GM18858 (cell line): ENCODE measurements around the gene PPIE.
"Not testable (repeated sequence)": the region's sequence is repeated elsewhere in the genome, so short reads cannot be mapped to it uniquely, and the experiment has no call there.

Experiments
- ATAC-seq: cut with Tn5 transposase; IDR thresholded peaks from one replicate; pipeline ENCODE4 v1.9.1; 2021; ENCODE audit not compliant: unreplicated experiment

Gene PPIE

DNA sequence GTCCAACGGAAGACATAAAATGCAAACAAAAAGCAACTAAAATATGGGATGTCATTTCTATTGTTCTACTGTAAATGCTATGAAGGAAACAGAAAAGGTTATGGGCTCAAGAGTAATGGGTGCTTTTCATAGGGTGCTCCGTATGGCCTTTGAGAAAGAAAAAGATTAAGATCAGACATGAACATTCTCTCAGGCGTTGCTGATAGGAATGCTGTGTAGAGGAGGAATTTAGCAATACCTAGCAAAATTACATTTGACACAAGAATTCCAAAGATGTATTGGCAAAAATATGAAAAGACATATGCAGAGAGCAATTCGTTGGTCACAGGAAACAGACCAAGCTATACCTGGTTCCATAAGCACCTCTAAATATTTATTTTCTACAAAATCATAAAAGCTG, 38.2 kb downstream of the PPIE start:
- ATAC-seq: no peak

DNA sequence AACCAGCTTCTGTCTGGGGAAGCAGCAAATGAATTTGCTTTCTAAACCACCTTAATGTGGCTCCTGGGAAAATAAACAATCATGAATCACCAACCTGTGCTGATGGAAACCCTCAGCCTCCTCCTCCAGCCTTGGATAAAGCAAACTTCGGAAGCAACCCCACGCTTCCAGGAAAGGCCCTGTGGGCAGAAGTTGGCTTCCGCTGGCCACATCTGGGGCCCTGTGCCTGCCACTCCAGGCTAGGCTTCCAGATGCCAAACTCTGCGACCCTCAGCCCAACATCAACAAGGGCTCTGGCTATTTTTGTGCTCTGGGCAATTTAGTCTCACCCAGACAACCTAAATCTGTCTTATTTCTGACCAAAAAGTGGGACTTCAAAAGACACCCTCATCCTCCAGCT, 38.6 kb downstream of the PPIE start:
- no peak for ATAC-seq

DNA sequence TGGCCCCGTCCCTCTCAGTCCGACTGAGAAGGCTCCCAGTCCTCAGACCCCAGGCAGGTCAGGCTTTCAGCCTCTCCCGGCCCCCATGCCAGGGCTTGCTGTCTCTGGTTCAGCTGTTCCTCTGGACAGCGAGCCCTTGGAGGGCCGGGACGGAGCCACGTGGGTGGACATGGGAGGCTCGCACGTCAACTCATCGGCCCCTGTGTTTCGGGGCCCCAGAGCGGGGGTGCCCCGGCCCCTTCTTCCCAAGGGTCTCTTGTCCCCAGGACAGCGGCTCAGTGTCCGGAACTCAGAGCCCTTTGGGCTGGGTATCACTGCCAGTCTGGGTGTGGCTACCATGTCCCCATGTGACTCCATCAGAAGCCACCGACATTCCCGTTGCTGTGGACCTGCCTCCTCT, 39.2 kb downstream of the PPIE start:
- not testable (repeated sequence) for ATAC-seq

DNA sequence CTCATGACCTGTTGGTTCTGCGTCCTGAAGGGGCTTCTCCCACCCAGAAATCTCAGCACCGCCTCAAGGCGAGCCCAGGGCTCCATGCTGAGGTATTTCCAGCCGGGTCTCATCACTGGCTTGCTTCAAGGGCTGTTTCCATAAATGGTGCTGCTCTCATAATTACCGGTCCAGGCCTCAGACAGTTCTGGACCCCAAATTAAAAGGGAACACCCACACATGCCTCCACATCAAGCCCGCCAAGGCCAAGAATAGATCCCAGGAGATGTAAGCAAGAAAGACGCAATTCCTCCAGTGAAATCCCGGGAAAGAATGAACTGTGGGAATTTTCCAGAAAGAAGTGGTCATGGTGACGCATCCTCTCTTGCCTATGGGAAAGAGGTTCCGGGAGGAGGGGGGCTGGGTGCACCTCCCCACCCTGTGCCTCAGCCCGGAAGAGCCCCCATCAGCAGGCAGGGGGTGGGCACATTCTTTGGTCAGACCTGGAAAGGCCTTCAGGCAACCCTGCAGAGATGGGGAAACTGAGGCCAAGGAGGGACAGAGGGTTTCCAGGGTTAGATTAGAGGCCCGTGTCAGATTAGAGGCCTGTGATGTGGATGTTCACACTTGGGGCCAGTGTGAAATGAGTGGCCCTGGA, 39.9 kb downstream of the PPIE start:
- not testable (repeated sequence) for ATAC-seq

DNA sequence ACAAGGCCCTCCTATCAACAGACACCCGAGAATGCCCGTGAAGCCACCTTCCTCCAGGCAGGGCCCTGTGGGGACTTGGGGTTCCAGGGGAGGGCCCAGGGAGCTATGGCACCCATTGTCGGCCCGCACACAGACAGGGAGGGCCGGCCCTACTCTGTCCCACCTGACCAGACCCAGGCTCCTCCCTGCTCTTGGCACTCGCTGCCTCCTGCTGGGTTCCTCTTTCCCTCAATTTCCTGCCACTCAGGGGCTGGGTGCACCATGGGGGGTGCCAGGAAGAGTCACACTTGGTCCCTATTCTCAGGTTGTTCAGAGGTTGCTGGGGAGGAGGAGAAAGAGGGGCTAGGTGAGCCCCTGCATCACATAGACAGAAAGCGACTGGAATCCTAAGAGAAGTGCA, 40.5 kb downstream of the PPIE start:
- ATAC-seq: no peak

DNA sequence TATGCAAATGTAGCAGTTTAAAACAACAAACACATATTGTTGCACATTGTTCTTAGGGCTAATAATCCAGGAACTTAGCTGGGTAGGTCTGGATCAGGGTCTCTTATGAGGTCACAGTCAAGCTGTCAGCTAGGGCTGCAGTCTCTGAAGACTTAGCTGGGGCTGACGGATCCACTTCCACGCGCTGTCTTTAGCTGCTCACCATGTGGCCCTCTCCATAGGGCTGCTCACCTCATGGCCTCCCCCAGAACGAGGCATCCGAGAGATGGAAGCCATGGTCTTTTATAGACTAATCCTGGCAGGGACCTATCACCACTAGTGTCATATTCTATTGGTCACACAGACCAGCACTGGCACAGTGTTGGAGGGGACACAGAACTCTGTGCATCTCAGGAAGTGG, 41.1 kb downstream of the PPIE start:
- ATAC-seq: no peak

DNA sequence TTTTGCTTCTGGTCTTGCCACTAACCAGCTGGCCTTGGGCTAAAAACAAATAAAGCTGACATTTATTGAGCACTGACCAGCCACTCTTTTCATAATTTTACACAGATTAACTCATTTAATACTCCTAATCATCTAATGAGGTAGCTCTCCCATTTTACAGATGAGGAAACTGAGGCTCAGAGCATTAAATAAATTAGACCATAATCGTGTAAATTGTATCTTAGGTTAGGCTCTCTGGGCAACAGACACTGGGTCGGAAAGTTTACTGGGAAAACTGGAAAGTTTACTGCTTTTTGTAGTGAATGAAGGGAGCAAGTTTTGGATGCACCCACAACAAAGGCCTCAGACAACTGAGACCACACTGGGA, 42.6 kb downstream of the PPIE start:
- ATAC-seq: no peak

DNA sequence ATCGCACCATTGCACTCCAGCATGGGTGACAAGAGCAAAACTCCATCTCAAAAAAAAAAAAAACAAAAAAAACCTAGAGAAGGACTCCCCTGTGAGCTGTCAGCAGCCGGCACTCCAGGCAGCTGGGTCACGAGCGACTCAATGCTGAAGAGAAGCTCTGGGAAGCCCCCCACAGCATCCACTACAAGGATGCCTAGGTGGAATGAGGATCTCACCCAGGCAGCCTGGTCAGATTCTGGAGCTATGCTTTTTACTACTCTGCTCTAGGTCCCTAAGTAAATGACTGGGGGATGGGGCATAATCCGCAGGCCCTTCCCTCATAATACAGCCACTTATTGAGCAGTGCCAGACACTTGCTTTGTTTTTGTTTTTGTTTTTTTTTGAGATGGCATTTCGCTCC, 43.4 kb downstream of the PPIE start:
- ATAC-seq: no peak

DNA sequence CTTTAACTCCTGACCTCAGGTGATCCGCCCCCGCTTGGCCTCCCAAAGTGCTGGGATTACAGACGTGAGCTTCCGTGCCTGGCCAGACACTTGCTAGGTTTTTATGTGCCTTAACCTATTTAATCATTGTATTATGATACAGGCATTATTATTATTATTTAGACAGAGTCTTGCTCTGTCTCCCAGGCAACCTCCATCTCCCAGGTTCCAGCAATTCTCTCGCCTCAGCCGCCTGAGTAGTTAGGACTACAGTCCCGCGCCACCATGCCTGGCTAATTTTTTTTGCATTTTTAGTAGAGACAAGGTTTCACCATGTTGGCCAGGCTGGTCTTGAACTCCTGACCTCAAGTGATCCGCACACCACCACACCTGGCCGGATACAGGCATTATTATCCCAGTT, 44.0 kb downstream of the PPIE start:
- not testable (repeated sequence) for ATAC-seq

DNA sequence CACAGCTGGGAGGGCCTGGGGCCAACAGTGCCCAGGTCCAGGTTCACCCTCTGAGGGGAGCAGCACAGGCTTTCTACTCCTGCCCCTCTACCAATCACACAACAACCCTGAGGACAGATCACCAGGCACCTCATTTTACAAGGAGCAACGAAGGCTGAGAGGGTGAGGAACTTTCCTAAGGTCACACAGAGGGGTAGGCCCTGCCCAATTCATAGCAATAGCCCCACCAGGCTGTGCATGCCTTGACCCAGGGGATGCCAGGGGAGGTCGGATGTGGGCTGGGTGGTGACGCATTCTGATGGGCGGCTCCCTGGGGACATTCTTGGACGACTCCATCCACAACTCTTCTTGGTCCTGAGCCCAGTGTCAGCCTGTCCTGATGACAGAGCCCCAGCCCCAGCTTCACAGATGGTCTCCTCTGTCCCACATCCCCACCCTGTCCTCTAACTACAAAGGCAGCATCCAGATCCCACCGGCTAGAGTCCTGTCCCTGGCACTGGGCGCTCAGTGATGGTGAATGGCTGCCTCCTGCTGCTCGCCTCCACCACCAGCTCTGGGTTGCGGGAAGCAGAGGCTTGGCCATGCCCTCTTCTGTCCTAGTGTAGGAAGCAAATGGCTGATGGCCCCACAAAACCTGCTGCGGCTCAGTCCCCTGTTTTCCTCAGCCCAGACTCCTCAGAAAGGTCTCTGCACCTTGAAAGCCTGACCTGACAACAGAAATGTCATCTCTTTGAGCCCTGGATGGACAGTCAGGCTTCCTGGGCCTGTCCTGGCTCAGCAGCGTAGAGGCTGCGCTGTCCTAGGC, 47.8 kb downstream of the PPIE start:
- ATAC-seq: not testable (repeated sequence)

DNA sequence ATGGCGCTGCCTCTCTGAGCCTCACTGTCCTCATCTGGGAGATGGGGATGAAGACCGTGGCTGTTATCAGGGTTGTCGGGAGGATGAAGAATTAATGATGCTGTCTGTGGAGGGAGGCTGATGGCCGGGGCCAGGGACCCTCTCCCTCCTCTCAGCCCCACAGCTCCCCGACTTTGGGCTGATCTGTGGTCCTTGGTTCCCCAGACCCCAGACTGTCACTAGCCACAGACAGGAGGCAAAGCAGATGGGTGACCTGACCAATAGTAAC, 48.4 kb downstream of the PPIE start:
- not testable (repeated sequence) for ATAC-seq

DNA sequence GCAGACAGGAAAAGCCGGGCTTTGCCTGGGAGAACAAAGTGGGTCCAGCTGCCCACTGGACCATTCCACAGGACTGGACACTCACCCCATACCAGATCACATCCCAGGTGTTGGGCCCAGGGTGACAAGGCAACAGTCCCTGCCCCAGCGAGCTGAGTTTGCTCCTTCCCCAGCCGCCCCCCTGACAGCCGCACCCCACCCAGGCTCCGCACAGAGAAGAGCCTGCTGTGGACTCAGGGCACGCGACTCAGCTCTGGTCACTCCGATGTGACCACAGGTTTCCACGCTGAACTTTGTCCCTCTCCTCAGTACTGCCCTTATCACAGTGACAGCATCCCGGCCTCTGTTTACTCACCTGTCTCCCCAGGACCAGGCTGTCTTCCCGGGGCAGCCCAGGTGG, 48.8 kb downstream of the PPIE start:
- ATAC-seq: no peak

DNA sequence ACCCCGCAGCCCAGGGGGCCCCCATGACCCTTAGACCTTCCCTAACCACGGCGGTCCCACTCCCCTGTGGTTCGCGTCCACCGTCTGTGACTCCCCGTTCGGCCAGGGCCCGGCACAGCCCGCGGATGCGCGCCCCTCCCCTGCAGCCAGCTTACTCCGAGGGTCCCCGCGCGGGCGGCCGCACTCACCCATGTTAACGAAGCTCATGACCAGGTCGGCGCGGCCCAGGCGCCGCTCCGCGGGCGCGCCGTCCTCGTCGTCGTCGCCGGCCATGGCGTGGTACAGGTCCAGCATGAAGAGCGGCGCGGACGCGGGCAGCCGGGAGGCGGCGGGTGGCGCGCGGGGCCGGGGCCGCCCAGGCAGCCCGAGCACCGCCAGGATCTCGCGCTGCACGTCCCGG, 49.3 kb downstream of the PPIE start:
- not testable (repeated sequence) for ATAC-seq

DNA sequence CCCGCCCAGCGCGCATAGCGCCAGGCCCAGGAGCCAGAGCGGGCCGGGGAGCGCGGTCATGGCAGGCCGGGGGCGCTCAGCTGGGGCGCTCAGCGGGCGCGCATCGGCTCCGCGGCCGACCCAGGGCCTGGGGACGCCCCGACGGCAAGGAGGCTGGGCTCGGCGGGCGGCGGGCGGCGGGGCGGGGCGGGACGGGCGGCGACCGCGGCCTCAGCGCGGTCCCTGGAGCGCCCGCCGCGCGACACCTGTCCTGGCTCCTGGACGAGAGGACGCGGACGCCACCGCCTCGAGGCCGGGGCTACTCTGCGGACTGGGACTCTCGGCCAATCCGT, 49.7 kb downstream of the PPIE start:
- no peak for ATAC-seq

DNA sequence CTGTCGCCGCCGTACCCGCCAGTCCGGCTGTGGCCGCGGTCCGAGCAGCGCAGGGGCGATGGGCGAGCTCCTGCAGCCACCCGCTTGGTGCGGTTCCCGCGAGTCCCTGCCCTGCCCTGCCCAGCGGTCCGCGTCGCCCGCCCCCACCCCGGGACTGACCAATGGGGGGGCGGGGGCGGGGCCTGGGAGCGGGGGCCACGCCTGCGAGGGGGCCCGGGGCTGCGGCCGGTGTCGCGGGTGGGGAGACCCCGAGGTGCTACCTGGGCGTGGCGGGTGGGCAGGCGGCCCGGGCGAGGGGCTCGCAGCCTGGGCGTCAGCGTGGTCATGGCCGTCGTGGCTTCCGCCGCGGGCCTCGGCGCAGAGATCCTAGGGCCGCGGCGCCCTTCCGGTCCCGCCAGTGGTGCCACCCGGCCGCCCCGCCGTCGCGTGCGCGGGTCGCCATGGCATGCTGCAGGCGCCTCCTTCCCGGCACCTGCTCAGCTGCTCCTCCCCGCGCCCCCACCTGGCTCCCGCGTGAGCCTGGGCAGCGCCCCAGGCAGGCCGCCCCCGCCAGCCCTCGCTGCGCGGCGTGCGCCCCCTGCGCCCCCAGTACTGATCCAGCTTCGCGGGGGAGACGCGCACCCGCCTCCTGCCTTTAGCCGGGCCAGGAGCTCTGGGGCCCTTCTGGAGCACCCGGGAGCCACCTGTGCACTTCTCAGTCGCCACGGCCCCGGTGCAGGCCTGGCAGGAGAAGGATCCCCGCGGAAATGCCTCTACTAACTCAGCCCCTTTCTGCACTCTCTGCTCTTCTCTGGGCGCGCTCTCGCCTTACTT, 50.3 kb downstream of the PPIE start, which contains the start of gene BMP8B:
TSS of gene BMP8B (minus strand) at position 108 of the 813 bp plus-strand sequence. CDS start 380 bp downstream, outside the sequence.
- ATAC-seq: no peak

DNA sequence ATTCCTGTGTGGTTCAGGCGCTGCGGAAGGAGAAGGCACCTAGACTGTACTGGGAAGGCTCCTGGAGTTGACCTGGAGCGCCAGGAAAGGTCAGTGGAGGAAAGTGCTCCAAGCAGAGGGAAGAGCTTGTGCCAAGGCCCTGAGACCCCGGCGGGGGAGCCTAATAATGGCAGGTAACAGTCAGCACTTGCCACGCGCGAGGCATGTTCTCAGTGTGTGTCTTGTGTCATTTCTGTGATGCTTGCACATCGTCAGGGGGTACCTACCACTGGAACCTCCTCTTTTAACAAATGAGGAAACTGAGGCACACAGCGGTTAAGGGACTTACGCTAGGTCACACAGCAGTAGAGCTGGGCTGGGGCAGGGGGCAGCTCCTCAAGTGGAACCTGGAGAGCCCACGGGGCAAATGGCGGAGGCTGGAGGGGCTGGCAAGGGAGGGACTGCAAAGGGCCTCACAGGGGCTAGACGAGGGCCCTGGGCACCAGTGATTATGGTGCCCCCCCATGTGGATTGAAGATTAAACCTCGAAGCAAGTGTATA, 51.0 kb downstream of the PPIE start:
- ATAC-seq: no peak

DNA sequence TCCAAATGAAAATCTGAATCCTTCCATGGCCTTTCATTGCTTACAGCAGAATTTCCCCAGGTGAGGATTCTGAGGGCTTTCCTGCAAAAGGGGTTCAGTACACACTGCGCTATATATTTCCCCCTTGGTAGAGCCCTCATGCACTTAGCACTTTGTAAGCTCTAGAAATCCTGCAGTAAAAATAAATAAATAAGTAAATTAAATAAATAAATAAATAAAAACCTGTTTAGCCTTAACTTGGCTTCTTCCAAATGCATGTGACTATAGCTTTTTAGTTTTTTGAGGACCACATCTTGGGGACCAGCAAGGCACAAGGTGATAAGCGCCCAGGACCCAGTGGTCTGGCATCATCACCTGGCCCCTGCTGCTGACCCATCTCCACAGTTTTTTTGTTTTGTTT, 53.2 kb downstream of the PPIE start:
- no peak for ATAC-seq

DNA sequence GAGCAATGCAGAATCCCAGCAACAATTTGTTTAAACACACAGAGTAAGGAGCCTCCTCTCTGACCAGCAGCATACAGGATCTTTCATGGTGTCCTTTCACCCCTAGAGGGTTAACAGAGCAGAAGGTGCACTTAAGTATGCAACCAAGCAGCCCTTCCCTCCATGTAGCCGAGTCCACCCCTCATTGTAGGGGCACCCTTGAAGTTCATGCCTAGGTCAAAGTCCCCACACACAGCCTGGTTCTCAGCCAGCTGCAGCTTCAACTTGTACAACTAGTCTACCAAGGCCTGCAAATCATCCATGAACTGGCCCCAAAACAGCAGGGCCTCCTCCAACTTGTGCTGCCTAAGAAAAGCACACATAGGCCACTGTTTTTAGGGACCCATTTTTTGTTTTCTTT, 57.0 kb downstream of the PPIE start:
- no peak for ATAC-seq

DNA sequence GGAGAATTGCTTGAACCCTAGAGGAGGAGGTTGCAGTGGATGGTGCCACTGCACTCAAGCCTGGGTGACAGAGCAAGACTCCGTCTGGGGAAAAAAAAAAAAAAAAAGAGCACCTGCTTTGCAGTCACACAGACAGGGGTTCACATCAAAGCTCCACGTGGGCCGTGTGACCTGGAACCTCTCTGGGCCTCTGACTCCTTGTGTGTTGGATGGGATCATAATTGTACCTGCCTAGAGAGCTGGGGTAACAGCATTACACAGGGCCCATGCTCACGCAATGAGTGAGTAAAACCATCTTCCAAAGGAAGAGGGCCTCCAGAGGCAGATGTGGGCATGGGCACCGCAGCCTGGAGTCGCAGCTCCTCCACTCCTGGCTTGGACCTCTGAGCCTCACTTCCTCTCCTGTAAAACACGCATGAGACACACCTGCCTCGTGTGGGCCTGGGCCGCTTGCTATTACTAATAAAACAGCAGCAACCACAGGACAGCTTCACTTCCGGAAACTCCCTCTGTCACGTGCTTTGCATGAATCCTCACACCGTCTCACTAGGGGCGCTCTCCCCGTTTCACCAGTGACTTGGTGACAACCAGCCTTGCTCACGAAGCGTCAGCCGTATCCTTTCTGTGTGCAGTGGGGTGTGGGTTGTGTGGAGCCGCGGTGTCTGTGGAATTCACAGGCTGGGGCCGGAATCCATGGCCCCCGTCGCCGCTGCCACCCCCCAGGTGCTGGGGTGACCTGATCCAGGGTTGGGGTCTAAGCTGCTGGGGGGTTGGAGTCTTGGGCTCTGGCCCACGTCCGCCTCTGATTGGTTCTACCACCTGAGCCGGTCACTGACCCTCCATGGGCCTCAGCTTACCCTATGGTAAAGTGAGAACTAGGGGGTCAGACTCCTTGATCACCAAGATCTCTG, 60.4 kb downstream of the PPIE start:
- ATAC-seq: peak; percentile 85

DNA sequence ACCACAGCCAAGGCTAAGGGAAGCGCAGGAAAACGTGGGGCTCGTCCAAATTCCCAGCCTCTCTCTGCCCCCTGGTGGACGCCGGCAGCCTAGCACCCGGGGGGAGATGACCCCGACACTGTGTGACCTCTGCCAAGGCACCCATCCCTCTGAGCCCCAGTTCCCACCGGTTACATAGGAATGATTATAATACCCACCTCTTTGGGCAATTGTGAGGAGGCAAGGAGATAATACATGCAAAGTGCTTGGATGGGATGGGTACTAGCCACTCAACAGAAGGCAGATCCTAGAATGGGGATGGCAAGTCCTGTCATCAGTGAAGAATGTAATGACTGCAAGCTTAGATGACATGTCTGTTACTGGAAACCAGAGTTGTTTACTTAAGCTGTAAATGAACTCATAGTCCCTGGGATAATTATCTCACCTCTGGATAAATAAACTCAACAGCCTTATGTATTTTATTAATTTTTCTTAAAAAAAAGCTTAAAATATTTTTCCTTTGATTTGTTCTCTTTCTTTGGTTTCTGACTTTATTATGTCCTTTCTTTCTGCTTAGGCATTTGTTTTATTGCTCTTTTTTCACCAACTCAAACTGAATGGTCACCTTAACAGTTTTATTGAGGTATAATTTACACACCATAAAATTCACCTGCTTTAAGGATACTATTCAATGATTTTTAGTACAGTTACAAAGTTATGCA, 61.2 kb downstream of the PPIE start:
- peak; percentile 18 for ATAC-seq
